ENCODE data around the gene PCYOX1L. TPM values are rescaled to one million over a fixed set of nuclear protein-coding genes. Genes with fewer than 3 reads are reported as not detected.
A peak's percentile ranks its signal among the peaks of the same experiment; 100 is the strongest.

The PCYOX1L gene, protein sequence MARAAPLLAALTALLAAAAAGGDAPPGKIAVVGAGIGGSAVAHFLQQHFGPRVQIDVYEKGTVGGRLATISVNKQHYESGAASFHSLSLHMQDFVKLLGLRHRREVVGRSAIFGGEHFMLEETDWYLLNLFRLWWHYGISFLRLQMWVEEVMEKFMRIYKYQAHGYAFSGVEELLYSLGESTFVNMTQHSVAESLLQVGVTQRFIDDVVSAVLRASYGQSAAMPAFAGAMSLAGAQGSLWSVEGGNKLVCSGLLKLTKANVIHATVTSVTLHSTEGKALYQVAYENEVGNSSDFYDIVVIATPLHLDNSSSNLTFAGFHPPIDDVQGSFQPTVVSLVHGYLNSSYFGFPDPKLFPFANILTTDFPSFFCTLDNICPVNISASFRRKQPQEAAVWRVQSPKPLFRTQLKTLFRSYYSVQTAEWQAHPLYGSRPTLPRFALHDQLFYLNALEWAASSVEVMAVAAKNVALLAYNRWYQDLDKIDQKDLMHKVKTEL
- polyA plus RNA-seq (2013, experiment 1 of 2; ENCODE audit: insufficient read length), result 11.0 TPM
- polyA plus RNA-seq (2013, experiment 2 of 2; ENCODE audit: insufficient read length), result 12.0 TPM

DNA sequence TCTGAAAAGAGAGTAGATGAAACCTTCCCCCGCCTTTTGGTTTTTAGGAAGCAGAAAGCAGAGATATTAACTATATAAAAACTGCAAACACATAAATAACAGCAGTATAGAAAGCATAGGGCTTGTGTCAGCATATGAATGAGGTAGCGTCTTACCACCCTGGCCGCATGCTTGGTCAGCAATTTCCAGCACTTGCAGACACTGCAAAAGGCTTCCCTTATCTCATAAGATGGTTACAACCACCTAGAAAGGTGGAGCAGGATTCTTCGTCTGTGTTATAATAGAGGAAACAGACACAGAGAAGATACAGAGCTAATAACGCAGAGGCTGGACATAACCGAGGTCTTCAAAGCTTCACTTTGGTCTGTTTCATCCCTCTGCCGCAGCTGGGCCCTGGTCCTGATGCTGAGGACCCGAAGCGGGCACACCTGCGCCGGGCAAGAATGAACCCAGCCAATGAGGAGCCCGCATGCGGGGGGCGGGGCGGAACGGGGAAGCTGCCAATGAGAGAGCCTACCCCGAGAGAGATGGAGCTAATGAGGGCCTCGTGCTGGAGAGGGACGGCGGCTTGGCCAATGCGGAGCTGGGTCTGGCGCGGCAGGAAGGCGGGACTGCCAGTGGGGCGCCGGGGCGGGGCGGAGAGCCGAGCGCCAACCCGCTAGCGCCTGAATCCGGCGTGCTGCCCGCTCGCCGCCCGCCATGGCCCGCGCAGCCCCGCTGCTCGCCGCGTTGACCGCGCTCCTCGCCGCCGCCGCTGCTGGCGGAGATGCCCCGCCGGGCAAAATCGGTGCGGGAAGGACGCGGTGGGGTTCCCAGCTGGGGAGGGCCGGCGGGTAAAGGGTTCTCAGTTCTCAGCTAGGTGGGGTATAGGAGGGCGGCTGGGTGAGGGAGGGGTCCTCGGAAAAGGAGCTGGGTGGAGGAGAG, at the start of gene PCYOX1L:
TSS of gene PCYOX1L (plus strand) at position 677 of the 924 bp plus-strand sequence. CDS start at position 700, 23 bp downstream.
- peak; percentile 95 for DNase-seq

DNA sequence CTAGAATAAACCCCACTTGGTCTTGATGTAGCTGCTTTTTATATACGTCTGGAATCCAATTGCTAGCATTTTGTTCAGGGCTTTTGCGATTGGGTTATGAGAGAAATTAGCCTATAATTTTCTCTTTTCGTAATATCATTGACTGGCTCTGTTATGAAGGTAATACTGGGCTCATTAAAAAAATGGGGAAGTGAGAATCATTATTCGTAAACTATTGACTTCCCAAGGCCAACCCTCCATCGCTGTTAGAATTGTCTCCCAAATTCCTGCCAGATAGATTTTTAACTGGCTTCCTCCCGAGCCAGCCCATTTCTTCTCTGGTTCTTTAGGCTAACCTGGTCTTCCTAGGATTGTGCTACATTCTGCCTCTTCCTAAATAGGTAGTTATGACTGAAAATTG, 48.5 kb upstream of the PCYOX1L start:
- DNase-seq, result no peak

DNA sequence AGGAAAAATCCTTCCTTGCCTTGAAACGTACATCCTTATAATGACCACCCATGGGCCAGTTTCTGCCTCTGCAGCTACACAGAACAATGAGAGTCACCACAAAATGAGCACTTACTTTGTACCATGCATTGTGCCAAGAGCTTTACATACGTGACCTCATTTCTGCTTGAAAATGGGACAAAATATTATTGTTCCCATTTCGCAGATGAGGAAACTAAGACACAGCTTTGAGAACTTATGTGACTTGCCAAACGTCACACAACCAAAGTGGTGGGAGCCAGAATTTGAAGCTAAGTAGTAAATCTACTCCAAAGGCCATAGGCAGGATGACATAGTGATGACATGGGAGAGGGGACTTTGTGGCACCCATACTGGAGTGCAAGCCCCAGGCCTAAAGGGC, 47.4 kb upstream of the PCYOX1L start:
- DNase-seq, result no peak

DNA sequence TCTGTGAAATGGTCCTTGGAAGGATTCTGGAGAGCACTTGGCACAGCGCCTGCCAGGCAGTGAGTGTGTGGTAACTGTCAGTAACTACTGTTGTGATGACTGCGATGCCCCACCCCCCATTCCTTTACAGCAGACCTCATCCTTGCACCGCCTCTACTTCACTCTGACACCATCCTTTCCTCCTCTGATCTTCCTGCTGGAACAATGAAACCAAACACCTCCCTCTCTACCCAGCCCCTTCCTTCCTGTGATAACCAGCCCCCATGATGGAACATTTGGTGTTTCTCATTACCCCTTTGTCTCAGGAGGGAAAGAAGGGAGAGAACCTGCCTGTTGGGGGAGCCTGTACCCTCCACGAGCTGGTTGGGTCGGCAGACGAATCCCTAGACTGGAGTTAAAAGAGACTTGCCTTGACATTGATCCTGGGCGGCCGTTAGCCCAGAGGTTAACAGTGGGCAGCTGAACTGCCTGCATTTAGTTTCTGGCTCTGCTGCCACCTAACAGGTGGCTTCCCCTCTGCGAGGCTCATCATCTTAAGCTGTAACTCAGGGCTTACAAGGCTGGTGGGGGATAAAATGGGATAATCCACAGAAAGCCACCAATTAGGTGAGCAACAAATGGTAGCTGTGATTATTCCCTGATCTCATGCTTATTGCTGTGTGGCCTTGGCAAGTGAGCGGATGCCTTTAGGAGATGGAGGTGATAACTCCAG, 46.7 kb upstream of the PCYOX1L start:
- peak; percentile 82 for DNase-seq

DNA sequence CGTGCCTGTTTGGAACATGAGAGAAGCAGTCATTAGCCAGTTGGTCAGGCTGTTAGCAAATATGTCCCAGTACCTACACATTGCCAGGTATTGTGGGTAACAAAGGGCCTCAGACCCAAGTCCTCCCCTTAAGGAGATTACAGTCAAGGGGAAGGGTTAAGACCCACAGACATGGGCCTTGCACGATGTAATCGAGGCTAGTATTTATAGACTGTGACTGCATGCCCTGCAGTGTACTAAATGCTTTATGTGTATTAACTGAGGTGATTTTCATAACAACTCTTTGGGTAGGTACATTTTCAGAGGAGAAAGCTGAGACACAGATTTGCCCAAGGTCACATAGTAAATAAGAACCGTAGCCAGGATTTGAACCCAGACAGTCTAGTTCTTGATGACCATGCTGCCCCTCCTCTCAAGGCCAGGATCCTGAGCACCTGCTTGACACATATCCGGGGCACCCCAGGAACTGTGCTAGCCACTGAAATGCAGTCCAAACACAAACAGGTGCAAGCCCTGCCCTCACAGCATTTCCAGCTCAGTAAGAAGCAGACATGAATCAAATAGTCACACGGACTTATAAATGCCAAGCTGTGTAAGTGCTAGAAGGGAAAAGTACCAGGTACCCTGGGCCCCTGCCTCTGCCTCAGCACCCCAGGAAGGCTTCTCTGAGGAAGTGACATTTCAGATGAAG, 44.5 kb upstream of the PCYOX1L start:
- no peak for DNase-seq

DNA sequence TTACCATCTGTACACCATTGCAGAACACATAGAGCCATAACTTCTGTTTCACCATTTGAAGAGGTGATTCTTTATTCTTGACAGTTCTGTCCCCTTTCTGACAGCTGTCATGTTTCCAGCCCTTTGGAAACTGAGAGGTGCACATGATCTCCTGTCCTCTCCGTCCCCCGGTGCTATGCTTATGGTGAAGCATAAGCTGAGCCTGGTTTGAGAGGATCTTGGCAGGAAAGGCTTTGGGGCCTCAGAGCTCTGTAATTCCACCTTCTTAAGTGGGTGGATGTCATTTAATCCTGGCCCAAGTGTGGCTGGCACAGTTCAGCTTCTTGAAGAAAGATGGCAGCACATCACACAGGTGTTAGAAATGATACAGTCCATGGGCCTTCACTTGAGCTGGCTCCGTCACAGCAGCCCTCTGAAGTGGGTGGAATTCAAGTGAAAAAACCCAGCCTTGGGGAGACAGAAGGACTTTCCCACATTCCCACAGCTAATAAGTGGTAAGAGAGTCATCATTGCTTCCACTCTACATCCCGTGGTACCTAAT, 43.2 kb upstream of the PCYOX1L start:
- DNase-seq, result no peak

DNA sequence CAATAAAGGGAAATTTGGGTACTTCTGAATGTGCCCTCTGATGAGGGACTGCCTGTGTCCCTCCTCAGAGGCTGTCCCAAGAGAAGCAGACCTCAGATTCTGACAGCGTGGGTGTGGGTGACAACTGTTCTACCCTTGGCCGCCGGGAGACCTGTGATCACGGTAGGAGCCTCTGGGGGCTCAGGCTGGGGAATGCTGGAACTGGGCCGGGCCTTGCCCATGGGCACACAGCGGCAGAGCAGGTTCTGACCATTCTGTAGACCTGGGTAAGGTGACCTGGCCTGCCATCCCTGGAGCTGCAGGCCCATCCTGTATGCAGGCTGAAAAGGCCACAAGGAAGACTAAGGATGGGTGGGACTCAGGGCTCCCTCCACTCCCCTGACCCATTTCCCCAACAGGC, 42.1 kb upstream of the PCYOX1L start:
- DNase-seq, result no peak

DNA sequence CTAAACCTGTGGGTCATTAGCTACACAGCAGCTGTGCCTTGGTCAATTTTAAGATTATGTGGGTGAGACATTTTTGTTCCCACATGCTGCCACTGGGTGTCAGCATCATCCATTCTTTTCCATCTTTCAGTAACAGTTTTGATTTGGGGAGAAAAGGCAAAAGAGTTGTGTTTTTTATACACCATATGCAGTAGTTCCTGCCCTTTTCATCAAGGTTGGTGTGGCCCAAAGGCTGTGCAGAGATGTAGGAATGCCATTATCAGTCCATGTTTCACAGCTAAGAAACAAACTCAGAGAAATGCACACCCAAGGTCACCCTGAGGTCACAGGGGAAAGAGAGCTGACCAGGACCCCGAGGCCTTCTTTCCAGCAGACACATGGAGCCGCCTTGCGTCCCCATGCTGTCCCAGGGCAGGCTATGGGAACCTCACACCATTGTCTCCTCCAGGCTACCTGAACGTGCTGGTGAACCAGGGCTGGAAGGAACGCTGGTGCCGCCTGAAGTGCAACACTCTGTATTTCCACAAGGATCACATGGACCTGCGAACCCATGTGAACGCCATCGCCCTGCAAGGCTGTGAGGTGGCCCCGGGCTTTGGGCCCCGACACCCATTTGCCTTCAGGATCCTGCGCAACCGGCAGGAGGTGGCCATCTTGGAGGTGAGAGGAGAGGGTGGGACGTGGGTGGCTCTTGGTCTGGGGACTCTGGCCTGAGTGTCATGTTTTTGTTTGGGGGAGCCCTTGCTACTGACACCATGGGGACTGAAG, 40.4 kb upstream of the PCYOX1L start:
- DNase-seq, result peak; percentile 56

DNA sequence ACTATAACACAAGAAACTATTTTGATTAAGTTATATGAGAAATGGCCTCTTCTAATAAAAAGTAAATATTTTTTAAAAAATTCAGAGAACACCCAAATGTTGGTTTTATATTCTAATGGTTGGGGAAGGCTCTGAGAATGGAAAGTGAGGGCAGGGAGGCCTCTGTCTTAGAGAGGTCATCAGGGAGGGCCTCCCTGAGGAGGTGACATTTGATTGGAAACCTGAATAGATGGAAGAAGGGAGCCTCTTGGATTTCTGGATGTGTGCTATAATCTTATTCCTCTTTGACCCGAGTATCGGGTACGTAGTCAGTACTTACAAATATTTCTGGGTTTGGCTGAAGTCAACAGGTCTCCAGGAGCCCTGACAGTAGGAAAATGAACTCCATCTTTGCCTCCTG, 38.7 kb upstream of the PCYOX1L start:
- no peak for DNase-seq

DNA sequence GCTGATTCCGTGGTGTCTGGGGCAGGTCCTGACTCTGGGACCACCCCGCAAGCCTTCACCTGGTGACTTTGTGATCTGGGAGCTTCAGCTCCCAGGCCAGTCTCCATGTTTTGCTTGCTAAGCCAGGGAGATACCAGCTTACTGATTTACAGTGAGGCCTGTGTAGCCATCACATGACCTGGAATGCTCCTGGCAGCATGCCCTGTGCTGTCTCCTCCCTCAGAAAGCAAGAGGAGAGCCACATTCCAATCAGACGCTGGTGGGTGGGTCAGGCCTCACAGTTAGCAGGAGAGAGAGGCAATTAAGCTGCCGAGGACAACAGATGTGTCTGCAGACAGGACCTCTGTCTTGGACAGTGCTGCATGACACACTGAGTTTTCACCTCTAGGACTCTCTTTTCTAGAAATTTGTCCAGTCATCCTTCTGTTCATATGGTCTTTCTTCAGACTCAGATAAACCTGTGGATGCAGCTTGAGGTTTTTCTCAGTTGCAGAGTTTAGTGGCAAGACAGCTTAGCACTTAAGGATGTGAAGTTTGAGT, 37.0 kb upstream of the PCYOX1L start:
- DNase-seq, result peak; percentile 96

DNA sequence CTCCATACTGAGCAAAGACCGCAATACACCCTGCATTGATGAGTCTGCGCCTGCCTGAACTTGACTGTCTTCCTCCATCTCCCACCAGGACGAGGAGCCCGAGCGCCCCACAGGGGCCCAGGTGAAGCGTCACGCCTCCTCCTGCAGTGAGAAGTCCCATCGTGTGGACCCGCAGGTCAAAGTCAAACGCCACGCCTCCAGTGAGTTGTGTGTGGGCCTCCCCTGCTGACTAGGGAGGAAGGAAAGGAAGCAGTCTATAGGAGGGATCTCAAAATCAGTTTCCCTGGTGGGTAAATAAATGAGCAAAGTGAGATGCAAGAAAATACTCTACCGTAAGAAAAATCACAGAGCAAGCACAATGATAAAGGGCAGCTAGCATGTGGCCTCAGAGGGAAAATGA, 35.3 kb upstream of the PCYOX1L start:
- DNase-seq, result no peak

DNA sequence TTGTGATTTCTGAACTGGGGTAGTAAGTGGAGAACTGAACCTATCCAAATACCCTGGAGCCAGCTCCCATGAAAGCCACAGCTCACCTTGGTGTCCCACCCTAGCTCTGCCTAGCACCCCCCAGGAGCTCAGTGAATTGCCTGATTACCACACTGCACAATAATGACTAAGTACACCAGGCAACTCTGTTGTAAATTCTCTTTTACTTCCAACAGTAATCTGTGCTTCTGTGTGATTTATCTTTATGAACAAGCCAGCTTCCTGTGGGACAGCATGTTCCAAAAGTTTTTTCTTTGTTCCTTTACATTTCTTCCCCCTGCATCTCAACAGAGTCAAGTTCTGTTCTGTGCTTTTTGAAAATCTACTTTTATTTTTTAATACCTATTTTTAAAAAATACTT, 34.6 kb upstream of the PCYOX1L start:
- DNase-seq, result peak; percentile 24

DNA sequence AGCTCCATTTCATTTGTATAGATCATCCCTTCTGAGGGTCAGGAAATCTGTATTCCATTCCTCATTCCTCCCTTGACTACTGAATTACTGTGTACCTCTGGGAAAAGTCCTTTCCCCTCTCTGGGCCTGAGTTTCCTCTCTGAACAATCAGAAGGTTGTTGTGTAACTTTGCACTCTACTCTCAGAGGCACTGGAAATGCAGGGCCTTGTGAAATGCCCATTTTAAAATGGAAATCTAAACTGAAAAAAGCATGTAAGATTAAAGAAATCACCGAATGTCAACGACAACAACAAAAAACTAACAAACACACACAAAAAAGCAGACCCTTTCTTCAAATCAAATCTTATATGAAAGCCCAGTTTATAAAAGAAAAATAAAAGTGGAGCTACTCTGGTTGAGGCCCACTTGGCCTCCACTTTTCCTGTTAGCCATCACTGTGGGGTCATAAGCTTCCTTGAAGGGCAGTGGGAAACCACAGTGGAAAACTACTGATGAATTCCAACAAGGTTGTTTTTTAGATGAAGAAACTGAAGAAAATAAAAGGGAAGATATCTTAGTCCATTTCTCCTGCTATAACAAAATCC, 34.1 kb upstream of the PCYOX1L start:
- DNase-seq, result no peak

DNA sequence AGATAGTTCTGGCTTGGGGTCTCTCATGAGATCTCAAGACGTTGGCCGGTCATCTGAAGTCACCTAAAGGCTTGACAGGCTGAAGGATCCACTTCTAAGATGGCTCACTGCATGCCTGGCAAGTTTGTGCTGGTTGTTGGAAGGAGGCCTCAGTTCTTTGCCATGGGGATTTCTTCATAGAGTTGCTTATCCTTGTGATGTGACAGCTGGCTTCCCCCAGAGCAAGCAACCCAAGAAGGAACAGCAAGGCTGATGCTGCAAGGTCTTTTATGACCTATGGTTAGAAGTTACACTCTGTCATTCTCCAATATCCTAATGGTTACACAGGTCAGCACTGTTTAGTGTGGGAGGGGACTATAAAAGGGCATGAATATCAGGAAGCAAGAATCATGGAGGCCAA, 33.2 kb upstream of the PCYOX1L start:
- no peak for DNase-seq

DNA sequence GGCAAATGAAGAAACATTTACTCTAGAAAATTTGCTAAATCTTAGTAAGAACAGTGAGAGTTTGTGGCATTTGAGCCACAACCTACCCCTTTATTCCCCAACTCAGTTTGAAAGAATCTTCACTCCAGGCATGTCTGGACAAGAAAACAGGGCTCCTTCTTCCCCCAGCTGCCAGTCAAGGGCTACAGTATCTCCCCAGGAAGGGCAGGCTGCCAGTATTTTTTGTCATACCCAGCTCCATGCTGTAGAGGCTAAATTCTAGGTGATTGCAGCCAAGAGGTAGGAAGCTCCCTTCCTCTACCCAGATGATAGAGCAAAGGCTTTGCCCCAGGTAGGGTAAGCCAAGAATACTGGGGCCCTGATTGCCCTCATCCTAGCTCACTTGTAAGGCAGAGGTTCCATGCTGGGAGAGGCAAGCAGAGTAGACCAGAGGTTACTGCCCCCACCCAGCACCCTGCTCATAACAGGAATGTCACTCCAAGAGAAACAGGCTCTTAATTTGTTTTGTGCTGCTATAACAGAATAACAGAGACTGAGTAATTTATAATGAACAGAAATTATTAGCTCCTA, 32.6 kb upstream of the PCYOX1L start:
- DNase-seq, result peak; percentile 30

DNA sequence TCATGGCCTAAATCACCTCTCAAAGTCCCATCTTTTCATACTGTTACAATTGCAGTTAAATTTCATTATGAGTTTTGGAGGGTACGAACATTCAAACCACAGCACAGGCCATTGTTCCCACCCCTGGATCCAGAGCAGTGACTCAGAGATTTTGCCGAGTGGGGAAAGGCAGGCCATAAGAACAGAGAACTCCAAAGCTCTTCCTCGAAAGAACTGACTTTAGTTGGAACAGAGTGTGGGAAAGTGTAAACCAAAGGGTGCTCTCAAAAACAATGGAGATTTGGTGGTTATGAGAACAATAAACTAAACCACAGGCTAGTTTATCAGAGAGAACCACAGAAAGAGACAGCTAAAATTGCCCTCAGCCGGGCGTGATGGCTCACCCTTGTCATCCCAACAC, 32.0 kb upstream of the PCYOX1L start:
- DNase-seq, result no peak

DNA sequence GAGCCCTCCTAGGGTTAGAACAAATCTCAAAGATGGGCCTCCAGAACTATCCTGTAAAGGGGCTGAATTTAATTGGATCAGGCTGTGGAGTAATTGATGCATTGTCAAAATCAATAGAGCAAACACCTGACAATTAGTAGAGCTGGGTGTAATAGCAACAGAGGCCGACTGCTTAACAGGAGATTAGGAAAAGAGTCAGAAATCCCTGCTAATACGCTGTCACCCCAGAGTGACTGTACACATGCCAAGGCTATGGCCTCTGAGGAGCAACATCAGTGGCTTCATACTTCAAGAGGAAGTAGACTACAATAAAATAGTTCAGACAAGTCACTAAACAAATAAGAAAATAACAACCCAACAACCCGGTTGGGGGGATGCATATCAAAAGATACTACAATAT, 31.2 kb upstream of the PCYOX1L start:
- no peak for DNase-seq

DNA sequence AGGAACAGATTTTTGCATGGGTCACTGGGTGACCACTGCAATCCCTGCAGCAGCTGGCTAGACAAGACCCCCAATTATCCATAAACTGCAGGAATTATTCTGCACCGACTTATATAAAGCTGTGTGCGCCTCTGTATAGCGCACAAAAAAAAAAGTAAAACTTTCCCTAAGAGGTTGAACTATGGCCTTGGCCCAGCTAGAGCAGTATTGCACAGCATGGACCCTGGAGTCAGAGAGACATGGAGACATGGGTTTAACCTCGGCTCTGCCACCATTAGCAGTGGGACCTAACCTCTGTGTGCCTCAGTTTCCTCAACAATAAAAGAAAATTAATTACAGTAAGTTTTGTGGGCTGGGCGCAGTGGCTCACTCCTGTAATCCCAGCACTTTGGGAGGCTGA, 29.7 kb upstream of the PCYOX1L start:
- DNase-seq, result no peak

DNA sequence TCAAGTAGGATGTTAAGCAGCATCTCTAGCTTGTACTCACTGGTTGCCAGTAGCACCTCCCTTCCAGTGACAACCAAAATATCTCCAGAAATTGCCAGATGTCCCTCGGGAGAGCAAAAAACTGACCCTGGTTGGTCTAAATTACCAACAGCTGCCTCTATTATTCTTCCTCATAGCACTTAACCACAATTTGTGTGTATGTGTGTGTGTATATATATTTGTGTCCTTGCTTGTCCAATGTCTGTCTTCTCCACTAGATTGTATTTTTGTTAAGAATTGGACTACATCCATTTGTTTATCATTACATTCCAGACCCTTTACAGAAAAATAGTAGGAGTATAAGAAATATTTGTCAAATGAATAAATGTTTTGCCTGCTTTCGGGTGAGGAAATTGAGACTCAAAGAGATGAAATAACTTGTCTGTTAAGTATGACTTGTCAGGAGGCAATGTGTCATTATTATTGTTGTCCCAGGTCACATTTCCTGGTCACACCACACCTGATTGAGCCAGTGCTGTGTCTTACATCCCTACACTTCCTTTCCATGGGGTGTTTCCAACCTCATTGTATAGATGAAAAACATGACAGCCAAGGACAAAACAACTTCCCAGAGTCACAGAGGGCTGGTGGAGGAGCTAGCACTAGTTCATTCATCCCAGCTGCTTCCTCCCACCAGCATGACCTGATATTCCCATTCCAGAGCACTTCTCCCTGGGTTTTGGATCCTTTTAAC, 24.0 kb upstream of the PCYOX1L start:
- no peak for DNase-seq

Measured in fibroblast of skin of abdomen (primary cell).